OCI-LY1 (cell line): ENCODE data around the gene CDH13.

Experiments used
- H2AFZ ChIP-seq: fragments of 200-600 bp; sonication (generic), shearing (Covaris generic); 2 replicates; pipeline ENCODE4 v1.6.0; 2014; ENCODE audit warnings: antibody characterized with exemption, mild to moderate bottlenecking, low read length
- H3F3A ChIP-seq: fragments of 200-600 bp; sonication (generic), shearing (Covaris generic); 2 replicates; pipeline ENCODE4 v1.6.0; 2014; ENCODE audit warnings: mild to moderate bottlenecking, antibody characterized with exemption, low read length, moderate library complexity; ENCODE audit not compliant: insufficient read depth
- H3K27ac ChIP-seq: fragments of 200-600 bp; sonication (generic); 2 replicates; pipeline ENCODE4 v1.5.1; 2014; ENCODE audit warnings: low read length, mixed run types, mild to moderate bottlenecking, low read depth; ENCODE audit not compliant: poor library complexity, severe bottlenecking
- H3K27me3 ChIP-seq: fragments of 200-600 bp; sonication (generic); 2 replicates; pipeline ENCODE4 v1.6.0; 2014; ENCODE audit warnings: antibody characterized with exemption, mild to moderate bottlenecking, low read length, moderate library complexity; ENCODE audit not compliant: insufficient read depth
- H3K36me3 ChIP-seq: fragments of 200-600 bp; sonication (generic); 2 replicates; pipeline ENCODE4 v1.6.1; 2014; ENCODE audit warnings: mild to moderate bottlenecking, antibody characterized with exemption, low read length, moderate library complexity, mixed read lengths; ENCODE audit not compliant: insufficient read depth
- H3K4me1 ChIP-seq: fragments of 200-600 bp; sonication (generic); 2 replicates; pipeline ENCODE4 v1.5.1; 2014; ENCODE audit warnings: mild to moderate bottlenecking, low read length, moderate library complexity; ENCODE audit not compliant: insufficient read depth, severe bottlenecking
- H3K4me2 ChIP-seq: fragments of 200-600 bp; sonication (generic), shearing (Covaris generic); 2 replicates; pipeline ENCODE4 v1.6.1; 2014; ENCODE audit warnings: low read length
- H3K4me3 ChIP-seq: fragments of 200-600 bp; sonication (generic); 2 replicates; pipeline ENCODE4 v1.5.1; 2014; ENCODE audit warnings: low read length, low read depth, mild to moderate bottlenecking, mixed read lengths; ENCODE audit not compliant: poor library complexity, severe bottlenecking
- H3K79me2 ChIP-seq: fragments of 200-600 bp; shearing (Covaris generic); 2 replicates; pipeline ENCODE4 v1.6.1; 2016; ENCODE audit warnings: mixed run types, low read length, mixed read lengths; ENCODE audit not compliant: insufficient read depth
- H3K9ac ChIP-seq: fragments of 200-600 bp; sonication (generic), shearing (Covaris generic); 2 replicates; pipeline ENCODE4 v1.6.1; 2014; ENCODE audit warnings: mild to moderate bottlenecking, low read length, mixed read lengths
- H3K9me2 ChIP-seq: fragments of 200-600 bp; sonication (generic), shearing (Covaris generic); 2 replicates; pipeline ENCODE4 v1.6.1; 2014; ENCODE audit warnings: low read depth, mild to moderate bottlenecking, low read length, mixed read lengths
- H3K9me3 ChIP-seq: fragments of 200-600 bp; shearing (Covaris generic); 2 replicates; pipeline ENCODE4 v1.6.1; 2014; ENCODE audit warnings: low read length, mixed read lengths
- H4K20me1 ChIP-seq: fragments of 200-600 bp; sonication (generic), shearing (Covaris generic); 2 replicates; pipeline ENCODE4 v1.6.0; 2016; ENCODE audit warnings: mild to moderate bottlenecking, low read length; ENCODE audit not compliant: insufficient read depth
- EZH2 ChIP-seq: fragments of 200-600 bp; sonication (generic), shearing (Covaris generic); IDR thresholded peaks from 2 replicates; pipeline ENCODE4 v1.8.0; 2017; ENCODE audit warnings: borderline replicate concordance, mixed run types, mild to moderate bottlenecking, antibody characterized with exemption, low read length, moderate library complexity, mixed read lengths
- TF ChIP-seq, protein P1 (sequence below): fragments of 200-600 bp; sonication (generic), shearing (Covaris generic); IDR thresholded peaks from 2 replicates; pipeline ENCODE4 v1.5.1; 2017; ENCODE audit warnings: mild to moderate bottlenecking, antibody characterized with exemption, low read length, moderate library complexity, mixed read lengths

The CDH13 gene

DNA sequence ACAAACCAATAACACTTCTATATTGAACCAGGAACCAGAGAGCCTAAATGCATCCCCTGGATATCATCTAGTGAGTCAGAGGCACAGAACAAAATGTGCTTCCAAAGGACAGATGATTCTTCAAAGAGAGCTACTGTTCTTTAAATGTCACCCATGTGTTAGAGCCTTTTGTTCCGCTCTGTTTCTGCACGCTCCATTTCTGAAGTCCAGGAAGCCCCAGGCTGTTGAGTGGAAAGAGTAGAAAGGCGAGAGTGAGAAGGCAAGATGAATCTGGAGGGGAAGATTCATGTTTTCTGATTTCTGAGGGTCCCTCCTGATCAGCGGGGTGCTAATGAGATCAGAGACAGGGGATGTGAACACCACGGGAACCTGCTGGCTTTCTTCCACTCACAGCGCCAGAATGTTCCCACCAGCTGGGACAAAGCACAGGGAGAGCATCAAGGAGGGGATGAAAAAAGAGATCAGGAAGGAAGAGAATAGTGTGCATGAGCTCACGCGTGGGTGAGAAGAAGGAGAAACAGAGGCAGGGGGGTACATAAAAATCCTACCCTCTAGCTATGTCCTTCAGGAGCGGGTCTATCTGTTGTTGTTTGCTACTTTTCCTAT, 621.1 kb downstream of the CDH13 start:
- Histone ChIP-seq H3K9me3 (no peaks in the 10 kb centered on the region), H3K36me3 (no peaks in the 10 kb centered on the region), H4K20me1 (no peaks in the 10 kb centered on the region), H3K79me2 (no peaks in the 10 kb centered on the region), H3F3A (no peaks in the 10 kb centered on the region), H2AFZ (no peak overlapping the region), H3K4me1 (no peaks in the 10 kb centered on the region), H3K9ac (no peak overlapping the region), H3K27ac (no peak overlapping the region), H3K4me3 (no peak overlapping the region), H3K9me2 (no peaks in the 10 kb centered on the region), H3K27me3 (no peaks in the 10 kb centered on the region), H3K4me2 (no peak overlapping the region)
- TF ChIP-seq, protein P1, sequence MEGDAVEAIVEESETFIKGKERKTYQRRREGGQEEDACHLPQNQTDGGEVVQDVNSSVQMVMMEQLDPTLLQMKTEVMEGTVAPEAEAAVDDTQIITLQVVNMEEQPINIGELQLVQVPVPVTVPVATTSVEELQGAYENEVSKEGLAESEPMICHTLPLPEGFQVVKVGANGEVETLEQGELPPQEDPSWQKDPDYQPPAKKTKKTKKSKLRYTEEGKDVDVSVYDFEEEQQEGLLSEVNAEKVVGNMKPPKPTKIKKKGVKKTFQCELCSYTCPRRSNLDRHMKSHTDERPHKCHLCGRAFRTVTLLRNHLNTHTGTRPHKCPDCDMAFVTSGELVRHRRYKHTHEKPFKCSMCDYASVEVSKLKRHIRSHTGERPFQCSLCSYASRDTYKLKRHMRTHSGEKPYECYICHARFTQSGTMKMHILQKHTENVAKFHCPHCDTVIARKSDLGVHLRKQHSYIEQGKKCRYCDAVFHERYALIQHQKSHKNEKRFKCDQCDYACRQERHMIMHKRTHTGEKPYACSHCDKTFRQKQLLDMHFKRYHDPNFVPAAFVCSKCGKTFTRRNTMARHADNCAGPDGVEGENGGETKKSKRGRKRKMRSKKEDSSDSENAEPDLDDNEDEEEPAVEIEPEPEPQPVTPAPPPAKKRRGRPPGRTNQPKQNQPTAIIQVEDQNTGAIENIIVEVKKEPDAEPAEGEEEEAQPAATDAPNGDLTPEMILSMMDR = no peak
- no peak for TF ChIP-seq EZH2

DNA sequence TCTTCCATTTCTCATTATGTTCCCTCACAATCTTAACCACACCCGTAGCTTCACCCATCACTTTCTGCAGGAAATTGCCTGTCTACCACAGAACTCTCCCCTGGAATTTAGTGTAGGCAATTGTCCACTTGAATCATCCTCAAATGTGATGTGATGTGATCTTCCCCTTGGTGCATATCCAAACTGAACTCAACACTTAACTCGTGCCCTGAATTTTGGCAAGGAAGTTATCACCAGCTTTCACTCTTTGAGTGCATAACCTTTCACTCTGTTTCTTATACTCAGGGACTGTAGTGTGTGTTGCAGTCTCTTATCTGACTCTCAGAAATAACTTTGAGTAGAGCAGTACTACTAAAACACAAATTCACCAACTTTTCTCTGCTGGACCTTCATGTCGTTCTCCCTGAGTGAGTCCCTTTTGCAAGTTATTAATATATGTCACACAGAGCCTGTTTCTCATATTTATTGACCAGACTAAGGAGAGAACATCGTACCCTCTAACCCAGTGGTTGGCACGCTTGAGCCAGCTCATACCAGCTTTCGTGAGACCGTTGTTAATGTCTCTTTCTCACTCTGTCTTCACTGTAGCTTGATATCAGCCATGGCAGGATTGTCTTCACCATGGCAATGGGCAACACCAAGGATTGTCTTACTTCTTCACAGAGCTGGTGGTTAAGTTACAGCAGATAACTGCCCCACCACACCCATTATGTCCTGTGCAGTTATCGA, 622.1 kb downstream of the CDH13 start:
- TF ChIP-seq, protein P1 = no peak
- TF ChIP-seq EZH2 = no peak
- Histone ChIP-seq H3K9ac (no peak overlapping the region), H3K9me2 (no peaks in the 10 kb centered on the region), H3K4me1 (no peaks in the 10 kb centered on the region), H3K9me3 (no peaks in the 10 kb centered on the region), H3K4me2 (no peak overlapping the region), H3K27me3 (no peaks in the 10 kb centered on the region), H3K36me3 (no peaks in the 10 kb centered on the region), H3K79me2 (no peaks in the 10 kb centered on the region), H2AFZ (no peak overlapping the region), H3K27ac (no peak overlapping the region), H4K20me1 (no peaks in the 10 kb centered on the region), H3F3A (no peaks in the 10 kb centered on the region), H3K4me3 (no peak overlapping the region)

DNA sequence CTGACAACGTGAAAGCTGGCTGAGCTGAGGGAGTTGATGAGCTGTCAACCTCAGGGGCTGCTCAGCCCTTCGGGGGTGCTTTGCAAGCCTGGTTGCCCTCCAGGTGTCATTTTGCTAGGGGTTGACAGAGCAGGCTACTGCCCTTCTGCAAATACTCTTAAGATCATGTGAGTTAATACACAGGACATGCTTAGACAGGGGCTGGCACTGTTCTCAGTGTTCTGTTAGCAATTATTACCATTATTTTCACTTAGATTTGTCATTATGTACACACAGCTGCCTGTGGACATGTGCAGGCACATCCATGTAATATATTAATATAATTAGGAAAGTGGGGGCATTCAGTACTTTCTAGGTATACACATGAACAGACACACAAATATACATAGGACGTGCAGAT, 626.8 kb downstream of the CDH13 start:
- H3K9ac ChIP-seq = no peak overlapping the region
- H3F3A ChIP-seq = no peaks in the 10 kb centered on the region
- H3K27ac ChIP-seq = no peak overlapping the region

More for the DNA sequence above, 626.8 kb downstream of the CDH13 start:
- Histone ChIP-seq H3K4me1 (no peaks in the 10 kb centered on the region), H3K9me2 (no peaks in the 10 kb centered on the region), H3K79me2 (no peaks in the 10 kb centered on the region), H2AFZ (no peak overlapping the region), H3K4me3 (no peak overlapping the region), H3K27me3 (no peaks in the 10 kb centered on the region), H4K20me1 (no peaks in the 10 kb centered on the region), H3K36me3 (no peaks in the 10 kb centered on the region), H3K9me3 (no peaks in the 10 kb centered on the region), H3K4me2 (no peak overlapping the region)
- TF ChIP-seq, protein P1 = no peak
- TF ChIP-seq EZH2 = no peak
